Stimulated activated CD8-positive, alpha-beta memory T cell treated with anti-CD3 and anti-CD28 coated beads, Interleukin-7, amount 100 ng/mL, for 24 hours (primary cell): Measurements from ENCODE around the gene GBE1.

Source experiments
- DNase-seq: peaks from one replicate; pipeline ENCODE4 v3.0.0-alpha.2; 2020; ENCODE audit warnings: low read depth

The GBE1 gene

GRCh38 chr3:81621277-81621676, 140.2 kb downstream of the GBE1 start:
- no peak for DNase-seq

- no peak for DNase-seq
Measured at GRCh38 chr3:81620849-81621248, 140.6 kb downstream of the GBE1 start.

DNA sequence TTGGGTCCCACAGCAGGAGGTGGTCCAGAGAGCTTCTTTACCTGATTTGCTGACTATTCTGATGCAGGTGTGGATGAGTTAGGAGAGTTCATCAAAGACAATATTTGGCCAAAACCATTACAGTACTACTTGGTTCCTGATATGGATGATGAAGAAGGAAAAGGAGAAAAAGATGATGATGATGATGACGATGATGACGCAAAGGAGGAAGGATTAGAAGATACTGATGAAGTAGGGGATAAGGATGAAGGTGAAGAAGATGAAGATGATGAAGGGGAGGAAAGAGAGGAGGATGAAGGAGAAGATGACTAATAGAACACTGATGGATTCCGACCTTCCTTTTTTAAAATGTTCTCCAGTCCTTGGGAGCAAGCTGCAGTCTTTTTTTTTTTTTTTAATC, 148.7 kb downstream of the GBE1 start:
- no peak for DNase-seq

DNA sequence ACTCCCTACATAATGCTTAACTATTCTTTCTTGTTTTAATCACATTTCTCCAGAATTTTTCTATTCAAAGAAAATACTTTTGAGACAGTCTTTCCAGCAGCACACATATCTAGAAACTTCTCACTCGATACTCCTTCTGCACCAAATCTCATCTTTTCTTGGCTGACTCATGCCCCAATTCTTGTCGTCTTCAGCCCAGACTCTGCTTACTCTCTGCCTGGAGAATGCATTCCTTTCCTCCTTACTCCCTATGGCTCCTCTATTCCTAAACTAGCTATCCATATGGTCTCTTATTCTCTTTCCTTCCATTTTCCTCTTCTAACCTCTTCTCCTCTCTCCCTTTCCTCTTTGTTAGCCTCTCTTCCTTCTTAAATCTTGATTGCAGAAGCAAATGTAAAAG, 158.7 kb downstream of the GBE1 start:
- DNase-seq = no peak

- no peak for DNase-seq
Measured at GRCh38 chr3:81601707-81602305, 159.6 kb downstream of the GBE1 start.

DNA sequence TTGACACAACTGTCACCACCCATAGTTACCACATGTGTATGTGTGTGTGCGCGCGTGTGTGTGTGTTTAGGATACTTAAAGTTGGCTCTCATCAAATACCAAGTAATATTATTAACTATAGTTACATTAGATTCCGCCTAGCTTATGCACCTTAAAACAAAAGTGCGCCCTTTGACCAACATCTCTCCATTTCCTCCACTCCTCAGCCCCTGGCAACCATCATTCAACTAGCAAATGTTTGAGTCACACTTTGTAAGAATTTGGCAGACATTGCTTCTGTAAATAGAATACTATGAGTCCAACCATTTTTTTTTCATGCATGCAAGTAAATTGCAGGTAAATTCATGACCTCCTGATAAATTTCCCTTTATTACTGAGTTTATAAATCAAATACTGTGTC, 169.3 kb downstream of the GBE1 start:
- DNase-seq = no peak

DNA sequence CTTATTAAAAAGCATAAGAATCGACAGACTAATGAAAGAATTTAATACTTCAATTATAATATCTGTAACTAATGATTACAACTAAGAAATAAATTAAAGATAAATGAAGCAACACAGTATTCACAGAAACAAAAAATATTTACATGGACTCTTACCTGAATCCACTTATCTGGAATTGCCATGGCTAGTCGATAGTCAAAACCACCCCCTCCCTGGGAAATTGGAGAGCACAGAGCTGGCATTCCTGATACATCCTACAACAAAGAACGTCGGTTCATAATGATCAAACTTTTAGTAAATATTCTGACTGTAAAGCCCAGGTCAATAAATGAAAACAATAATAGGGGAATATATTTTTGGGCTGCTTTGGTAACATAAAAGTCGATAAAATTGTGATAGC, 175.5 kb downstream of the GBE1 start:
- no peak for DNase-seq

GRCh38 chr3:81585056-81585455, 176.4 kb downstream of the GBE1 start:
- no peak for DNase-seq

DNA sequence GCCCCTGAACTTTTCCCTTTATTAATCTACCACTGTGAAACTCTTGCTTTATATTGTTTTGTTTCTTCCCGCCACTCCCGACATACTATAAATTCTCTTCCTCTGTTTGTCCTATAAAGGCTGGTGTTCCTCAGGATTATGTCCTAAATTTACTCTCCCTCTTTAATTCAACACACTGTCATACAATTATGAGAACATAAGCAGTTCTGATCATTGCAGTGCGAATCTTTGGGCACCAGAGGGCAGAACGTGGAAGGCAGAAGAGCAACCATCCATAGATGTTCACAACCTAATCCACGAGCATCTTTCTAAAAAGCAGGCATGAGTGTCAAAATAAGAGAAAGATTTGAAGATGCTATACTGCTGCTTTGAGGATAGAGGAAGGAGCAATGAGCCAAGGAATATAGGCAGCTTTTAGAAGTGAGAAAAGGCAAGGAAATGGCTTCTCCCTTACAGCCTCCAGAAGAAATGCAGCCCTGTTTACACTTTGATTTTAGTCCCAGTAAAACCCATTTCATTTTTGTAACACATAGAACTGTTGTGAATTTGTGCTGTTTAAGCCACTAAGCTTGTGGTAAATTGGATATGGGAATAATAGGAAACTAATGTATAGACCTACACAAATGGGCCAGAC, 179.4 kb downstream of the GBE1 start:
- DNase-seq = no peak

GRCh38 chr3:81580355-81580754, 181.1 kb downstream of the GBE1 start:
- DNase-seq = no peak

- DNase-seq = no peak
Measured at GRCh38 chr3:81579744-81580143, 181.7 kb downstream of the GBE1 start.

GRCh38 chr3:81572201-81572756, 189.2 kb downstream of the GBE1 start:
- DNase-seq = no peak

- no peak for DNase-seq
Measured at GRCh38 chr3:81568378-81568777, 193.1 kb downstream of the GBE1 start.

DNA sequence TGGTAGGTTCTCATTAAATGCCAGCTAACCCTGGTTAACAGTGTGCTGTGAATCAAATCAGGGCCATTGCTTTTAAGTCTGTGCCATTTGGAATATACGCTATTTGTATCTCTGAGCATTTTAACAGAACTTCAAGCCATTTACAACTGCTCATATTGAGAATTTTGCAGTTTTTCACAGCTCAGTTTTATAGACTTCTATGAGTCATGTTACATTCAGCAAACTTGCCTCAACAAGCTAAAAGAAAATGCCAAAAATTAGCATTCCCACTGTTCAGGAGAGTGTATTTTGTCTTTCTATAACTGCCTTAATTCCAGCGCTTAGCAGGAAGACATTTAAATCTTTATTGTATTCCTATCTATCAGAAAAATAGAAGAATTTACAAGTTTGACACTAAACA, 196.4 kb downstream of the GBE1 start:
- DNase-seq = no peak

- DNase-seq = no peak
Measured at GRCh38 chr3:81558106-81558505, 203.3 kb downstream of the GBE1 start.

DNA sequence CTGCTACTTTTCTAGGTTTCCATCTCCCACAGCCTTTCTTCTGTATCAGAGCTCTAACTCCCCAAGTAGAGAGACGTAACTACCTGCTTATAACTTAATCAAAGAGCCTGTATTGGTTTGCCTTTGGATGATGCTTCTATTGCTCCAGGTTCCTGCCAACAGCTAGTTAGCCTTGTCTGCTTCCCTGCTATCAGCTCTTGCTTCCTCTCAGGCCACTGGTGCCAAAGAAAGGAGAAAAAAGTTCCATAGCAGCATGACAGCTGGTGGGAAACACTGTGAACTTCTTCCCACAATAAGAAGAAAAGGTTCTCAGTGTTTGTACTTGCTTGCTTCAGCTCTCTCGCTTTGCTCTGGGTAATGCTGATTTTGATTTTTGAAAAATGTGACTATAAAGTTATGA, 206.6 kb downstream of the GBE1 start:
- DNase-seq = no peak

DNA sequence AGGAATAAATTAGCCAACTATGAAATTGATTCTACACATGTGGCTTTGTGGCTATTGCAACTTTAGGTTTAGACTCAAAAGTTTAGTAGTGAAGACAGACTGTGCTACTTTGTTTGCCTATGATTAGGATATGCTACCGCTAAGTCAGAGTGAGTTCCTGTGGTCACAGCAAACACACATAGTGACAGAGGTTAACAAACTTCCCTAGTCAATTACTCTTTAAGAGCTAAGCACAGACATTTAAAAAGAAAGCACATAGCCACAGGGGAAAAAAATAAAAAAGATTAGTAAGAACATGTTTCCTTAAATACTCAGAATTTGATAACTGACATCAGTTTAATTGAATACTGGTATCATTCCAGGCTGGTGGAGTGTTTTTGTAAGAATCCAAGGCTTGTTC, 207.1 kb downstream of the GBE1 start:
- DNase-seq = no peak

DNA sequence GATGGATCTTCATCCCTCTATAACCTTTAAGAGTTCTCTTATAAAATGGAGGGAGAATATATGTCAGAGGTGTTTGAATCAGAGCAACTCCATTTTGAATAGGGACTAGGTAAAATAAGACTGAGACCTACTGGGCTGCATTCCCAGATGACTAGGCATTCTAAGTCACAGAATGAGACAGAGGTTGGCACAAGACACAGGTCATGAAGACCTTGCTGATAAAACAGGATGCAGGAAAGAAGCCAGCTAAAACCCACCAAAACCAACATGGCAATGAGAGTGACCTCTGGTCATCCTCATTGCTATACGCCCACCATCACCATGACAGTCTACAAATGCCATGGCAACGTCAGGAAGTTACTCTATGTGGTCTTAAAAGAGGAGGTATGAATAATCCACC, 211.0 kb downstream of the GBE1 start:
- no peak for DNase-seq

GRCh38 chr3:81549831-81550230, 211.6 kb downstream of the GBE1 start:
- no peak for DNase-seq

DNA sequence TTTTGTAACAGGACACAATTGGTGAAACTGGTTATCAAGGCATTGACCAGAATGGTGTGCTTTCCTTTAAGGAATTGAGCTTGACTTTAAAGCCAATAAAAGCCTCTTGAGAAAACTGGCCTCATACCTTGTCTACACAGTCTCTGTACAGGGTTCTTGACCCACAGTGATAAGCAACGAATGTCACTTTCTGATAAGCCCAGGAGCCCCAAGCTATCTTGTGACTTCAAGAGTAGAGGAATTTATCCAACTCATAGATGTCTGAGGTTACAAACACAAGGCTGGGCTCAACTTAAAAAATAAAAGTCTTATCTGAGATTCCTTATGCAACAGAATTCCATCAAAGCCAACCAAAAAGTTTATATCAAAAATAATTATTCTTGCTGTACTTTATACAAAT, 212.1 kb downstream of the GBE1 start:
- no peak for DNase-seq

DNA sequence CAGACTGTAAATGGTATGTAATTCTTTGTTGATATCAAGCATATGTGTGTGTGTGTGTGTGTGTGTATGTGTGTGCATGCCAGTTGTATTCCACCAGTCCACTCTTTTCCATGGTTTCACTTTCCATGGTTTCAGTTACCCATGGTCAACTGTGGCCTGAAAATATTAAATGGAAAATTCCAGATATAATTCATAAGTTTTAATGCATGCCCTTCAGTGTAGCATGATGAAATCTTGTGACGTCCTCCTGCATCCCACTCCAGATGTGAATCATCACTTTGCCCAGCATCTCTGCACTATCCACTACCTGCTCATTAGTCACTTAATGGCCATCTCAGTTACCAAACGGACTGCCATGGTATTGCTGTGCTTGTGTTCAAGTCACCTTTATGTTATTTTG, 215.9 kb downstream of the GBE1 start:
- DNase-seq = no peak

DNA sequence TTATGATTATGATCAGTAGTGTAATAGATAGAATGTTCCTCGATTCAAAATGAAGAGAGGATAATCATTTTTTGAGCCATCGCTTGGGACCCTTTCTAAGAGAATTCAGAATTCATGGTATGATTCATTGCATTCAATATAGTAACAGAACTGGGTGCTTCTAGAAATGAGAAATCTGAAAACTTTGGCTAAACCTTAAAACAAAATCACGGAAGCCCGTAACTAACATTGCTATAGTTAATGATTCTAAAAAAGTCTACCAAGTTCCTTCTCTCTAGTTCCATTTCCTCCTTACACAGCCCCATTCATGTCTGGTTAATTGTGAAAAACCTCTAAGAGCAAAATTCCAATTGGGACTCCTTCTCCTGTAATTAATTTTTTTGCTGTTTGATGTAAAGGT, 217.1 kb downstream of the GBE1 start:
- DNase-seq = no peak

- DNase-seq = no peak
Measured at GRCh38 chr3:81540787-81541186, 220.7 kb downstream of the GBE1 start.

GRCh38 chr3:81531846-81532245, 229.6 kb downstream of the GBE1 start:
- no peak for DNase-seq
